Skeletal muscle cell (primary cell): ENCODE results near the gene SARS1.

Experiments
- DNase-seq: peaks from one replicate; pipeline ENCODE4 v3.0.0-alpha.2; 2010; ENCODE audit warnings: low read depth
- H3K4me3 ChIP-seq: 2 replicates; pipeline ENCODE4 v1.5.1; 2011; ENCODE audit warnings: low read depth, mild to moderate bottlenecking, control low read depth, low read length, moderate library complexity

Gene SARS1

DNA sequence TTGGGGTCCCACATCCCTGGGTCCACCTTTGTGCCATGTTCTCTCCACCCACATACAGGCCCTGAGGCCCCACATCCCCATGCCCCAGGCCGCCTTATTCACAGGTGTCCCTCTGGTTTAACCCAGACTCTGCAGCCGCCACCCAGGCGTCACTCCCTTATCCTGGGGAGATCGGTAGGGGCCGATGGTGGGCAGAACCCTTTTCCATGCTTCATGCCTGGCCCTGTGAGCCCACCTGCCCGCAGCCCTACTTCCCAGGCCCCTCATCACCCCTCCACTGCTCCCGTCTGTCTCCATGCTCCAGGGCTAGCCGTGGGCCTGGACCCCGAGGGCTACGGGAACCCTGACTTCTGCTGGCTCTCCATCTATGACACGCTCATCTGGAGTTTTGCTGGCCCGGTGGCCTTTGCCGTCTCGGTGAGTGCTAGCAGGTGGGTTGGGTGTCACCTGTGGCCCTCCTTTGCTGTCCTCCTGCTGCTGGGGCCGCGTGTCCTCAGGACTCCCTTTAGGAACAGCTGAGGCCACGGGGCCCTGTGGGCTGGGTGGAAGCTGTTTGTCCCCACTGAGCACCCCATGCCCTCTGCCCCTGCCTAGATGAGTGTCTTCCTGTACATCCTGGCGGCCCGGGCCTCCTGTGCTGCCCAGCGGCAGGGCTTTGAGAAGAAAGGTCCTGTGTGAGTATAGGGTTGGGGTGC, 57.1 kb downstream of the SARS1 start:
- H3K4me3 ChIP-seq, result no peak overlapping the region
- DNase-seq, result no peak

- no peak overlapping the region for H3K4me3 ChIP-seq
- no peak for DNase-seq
Measured at GRCh38 chr1:109271458-109271857, 57.7 kb downstream of the SARS1 start.

- no peak for DNase-seq
- no peak overlapping the region for H3K4me3 ChIP-seq
Measured at GRCh38 chr1:109272021-109272799, 58.5 kb downstream of the SARS1 start.

- H3K4me3 ChIP-seq, result no peak overlapping the region
- DNase-seq, result no peak
Measured at GRCh38 chr1:109272831-109273547, 59.3 kb downstream of the SARS1 start.

DNA sequence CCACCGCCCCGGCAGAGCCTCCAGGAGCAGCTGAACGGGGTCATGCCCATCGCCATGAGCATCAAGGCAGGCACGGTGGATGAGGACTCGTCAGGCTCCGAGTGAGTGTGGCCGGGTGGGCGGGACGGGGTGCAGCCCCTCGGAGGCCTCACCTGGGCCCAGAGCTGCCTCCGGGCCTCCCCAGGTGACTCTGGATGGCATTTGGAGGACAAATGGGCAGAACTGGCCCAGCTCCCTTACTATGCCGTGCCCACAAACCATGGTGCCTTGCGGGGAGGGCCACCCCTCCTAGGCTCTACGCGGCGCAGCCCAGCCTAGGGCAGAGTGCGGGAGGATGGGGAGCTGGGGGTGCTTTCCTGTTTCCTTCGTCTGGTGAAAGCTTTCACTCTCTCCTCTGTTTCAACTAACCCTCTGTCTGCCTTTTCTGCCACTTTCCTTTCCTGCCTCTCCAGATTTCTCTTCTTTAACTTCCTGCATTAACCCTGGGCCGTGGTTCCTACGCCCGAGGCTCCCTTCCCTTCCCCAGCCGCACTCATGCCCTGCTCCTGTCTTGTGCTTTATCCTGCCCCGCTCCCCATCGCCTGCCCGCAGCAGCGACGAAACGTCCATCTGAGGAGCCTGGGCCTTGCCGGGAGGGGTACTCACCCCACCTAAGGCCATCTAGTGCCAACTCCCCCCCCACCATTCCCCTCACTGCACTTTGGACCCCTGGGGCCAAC, 60.0 kb downstream of the SARS1 start:
- DNase-seq, result no peak
- H3K4me3 ChIP-seq, result no peak overlapping the region

- H3K4me3 ChIP-seq, result no peak overlapping the region
- DNase-seq, result no peak
Measured at GRCh38 chr1:109274533-109275476, 61.1 kb downstream of the SARS1 start.

- no peak overlapping the region for H3K4me3 ChIP-seq
- no peak for DNase-seq
Measured at GRCh38 chr1:109275706-109276345, 62.1 kb downstream of the SARS1 start.

- H3K4me3 ChIP-seq, result no peak overlapping the region
- no peak for DNase-seq
Measured at GRCh38 chr1:109277434-109278204, 63.9 kb downstream of the SARS1 start.

GRCh38 chr1:109279615-109280278, 66.0 kb downstream of the SARS1 start:
- DNase-seq, result no peak
- H3K4me3 ChIP-seq, result no peak overlapping the region

- no peak overlapping the region for H3K4me3 ChIP-seq
- no peak for DNase-seq
Measured at GRCh38 chr1:109280862-109281261, 67.1 kb downstream of the SARS1 start.

DNA sequence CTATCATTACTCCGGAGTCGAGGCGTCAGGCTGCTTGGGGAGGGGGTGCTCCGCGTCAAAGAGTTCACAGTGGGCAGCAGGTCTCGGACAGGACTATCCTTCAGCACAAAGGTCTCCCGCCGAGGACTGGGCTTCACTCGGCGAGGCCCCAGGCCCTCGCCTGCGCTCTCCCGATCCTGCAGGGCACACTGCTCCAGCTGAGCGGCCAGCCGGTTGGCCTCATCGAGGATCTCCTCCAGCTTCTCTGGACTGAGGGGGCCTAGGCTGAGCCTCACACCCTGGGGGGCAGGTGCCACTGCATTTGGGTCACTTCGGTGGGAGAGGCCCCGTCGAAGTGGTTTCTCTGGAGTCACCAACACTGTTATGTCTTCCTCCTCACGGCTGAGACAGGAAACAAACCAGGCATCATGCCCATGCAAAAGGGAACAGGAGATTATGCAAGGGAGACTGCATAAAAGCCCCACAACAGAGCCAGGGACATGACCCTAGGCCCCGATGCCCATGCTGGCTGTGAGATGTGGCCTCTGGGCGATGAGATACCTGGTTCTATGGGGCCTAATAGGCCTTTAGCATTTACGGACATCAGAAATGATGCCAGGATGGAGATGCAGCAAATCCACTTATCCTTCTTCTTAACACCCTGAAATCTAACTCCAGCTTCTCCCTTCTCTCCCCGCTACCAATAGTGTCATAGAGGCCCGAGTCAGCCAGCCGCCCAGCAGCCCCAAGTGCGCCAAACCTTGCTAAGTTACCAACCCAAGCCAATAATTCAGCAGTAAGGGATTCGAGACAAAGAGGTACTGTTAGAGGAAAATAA, 68.2 kb downstream of the SARS1 start:
- no peak for DNase-seq
- H3K4me3 ChIP-seq, result peak overlapping the region; percentile 69

- DNase-seq, result no peak
- H3K4me3 ChIP-seq, result peak overlapping the region; percentile 69
Measured at GRCh38 chr1:109282497-109282951, 68.8 kb downstream of the SARS1 start.

- peak; percentile 88 for DNase-seq
- peak within 1 kb of the TSS; percentile 69 for H3K4me3 ChIP-seq
Measured at GRCh38 chr1:109282952-109283747, 69.4 kb downstream of the SARS1 start, which contains the start of gene PSRC1. Gene PSRC1 (minus strand): TSS chr1:109283145.

GRCh38 chr1:109283748-109284600, 70.3 kb downstream of the SARS1 start:
- no peak for DNase-seq
- peak overlapping the region; percentile 69 for H3K4me3 ChIP-seq
